ENCODE data around the gene FBXL16. TPM values are rescaled to one million over a fixed set of nuclear protein-coding genes. Genes with fewer than 3 reads are reported as not detected.
A peak's percentile ranks its signal among the peaks of the same experiment; 100 is the strongest.

The FBXL16 gene
- total and polyA plus RNA-seq, 2 experiments from 2014 or later: 0.07 to 0.28 TPM

DNA sequence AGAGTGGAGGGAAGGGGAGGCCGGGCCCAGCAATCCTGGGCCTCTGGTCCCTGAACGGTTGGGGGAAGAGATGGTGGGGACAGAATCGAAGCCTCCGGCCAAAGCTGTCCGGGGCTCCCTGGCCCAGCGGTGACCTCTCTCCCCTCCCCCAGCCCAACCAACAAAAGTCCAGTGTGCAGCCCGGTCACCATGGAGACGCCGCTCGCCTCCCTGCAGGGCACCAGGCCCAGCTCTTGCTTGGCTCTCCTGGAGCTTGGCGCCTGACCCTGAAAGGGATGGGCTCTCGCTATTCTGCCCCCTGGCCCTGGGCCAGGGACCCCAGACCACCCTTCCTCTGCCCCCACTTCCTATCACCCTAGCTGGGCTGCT is 10.6 kb upstream of the FBXL16 start:
- H3K9me2 ChIP-seq (replicated peaks; ENCODE audit: insufficient read depth): no peaks in the 10 kb centered on the region
- H2AFZ ChIP-seq: no peak overlapping the region
- no peak overlapping the region for H3K4me3 ChIP-seq
- H4K20me1 ChIP-seq (ENCODE audit: insufficient read depth, poor library complexity, severe bottlenecking): peaks cover 4% of the 10 kb centered on the region
- H3K27me3 ChIP-seq: peaks cover 18% of the 10 kb centered on the region
- peak overlapping the region; percentile 97 for H3K4me2 ChIP-seq
- H3K36me3 ChIP-seq (replicated peaks; ENCODE audit: insufficient read depth, low read depth): no peaks in the 10 kb centered on the region
- no peak for DNase-seq (ENCODE audit: low spot score)
- H3K9me3 ChIP-seq (ENCODE audit: low read depth): no peaks in the 10 kb centered on the region
- H3K79me2 ChIP-seq: no peaks in the 10 kb centered on the region
- H3K4me1 ChIP-seq (ENCODE audit: insufficient read depth): peaks cover 19% of the 10 kb centered on the region
- TF ChIP-seq EZH2 (IDR thresholded peaks at IDR 0.05; ENCODE audit: borderline replicate concordance) (no peak), EZH2phosphoT487 (IDR thresholded peaks at IDR 0.05; ENCODE audit: low read depth, severe bottlenecking, unreplicated experiment) (no peak)
- TF ChIP-seq, protein P1, sequence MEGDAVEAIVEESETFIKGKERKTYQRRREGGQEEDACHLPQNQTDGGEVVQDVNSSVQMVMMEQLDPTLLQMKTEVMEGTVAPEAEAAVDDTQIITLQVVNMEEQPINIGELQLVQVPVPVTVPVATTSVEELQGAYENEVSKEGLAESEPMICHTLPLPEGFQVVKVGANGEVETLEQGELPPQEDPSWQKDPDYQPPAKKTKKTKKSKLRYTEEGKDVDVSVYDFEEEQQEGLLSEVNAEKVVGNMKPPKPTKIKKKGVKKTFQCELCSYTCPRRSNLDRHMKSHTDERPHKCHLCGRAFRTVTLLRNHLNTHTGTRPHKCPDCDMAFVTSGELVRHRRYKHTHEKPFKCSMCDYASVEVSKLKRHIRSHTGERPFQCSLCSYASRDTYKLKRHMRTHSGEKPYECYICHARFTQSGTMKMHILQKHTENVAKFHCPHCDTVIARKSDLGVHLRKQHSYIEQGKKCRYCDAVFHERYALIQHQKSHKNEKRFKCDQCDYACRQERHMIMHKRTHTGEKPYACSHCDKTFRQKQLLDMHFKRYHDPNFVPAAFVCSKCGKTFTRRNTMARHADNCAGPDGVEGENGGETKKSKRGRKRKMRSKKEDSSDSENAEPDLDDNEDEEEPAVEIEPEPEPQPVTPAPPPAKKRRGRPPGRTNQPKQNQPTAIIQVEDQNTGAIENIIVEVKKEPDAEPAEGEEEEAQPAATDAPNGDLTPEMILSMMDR (IDR thresholded peaks at IDR 0.05; ENCODE audit: poor library complexity): no peak
- 18% methylated on average over 12 of the region's 12 CpGs for WGBS (ENCODE audit: low lambda C conversion rate, missing lambda C conversion rate)
- no peak overlapping the region for H3K27ac ChIP-seq

GRCh38 chr16:715477-716199 is 10.0 kb upstream of the FBXL16 start:
- H3K36me3 ChIP-seq (replicated peaks; ENCODE audit: insufficient read depth, low read depth): no peaks in the 10 kb centered on the region
- H3K27ac ChIP-seq: no peak overlapping the region
- WGBS (ENCODE audit: low lambda C conversion rate, missing lambda C conversion rate): 8% methylated on average over 45 of the region's 74 CpGs
- peak overlapping the region; percentile 97 for H3K4me2 ChIP-seq
- peaks cover 4% of the 10 kb centered on the region for H4K20me1 ChIP-seq (ENCODE audit: insufficient read depth, poor library complexity, severe bottlenecking)
- DNase-seq (ENCODE audit: low spot score): peak; percentile 57
- no peaks in the 10 kb centered on the region for H3K9me2 ChIP-seq (replicated peaks; ENCODE audit: insufficient read depth)
- H3K27me3 ChIP-seq: peaks cover 23% of the 10 kb centered on the region
- H2AFZ ChIP-seq: peak overlapping the region; percentile 45
- H3K9me3 ChIP-seq (ENCODE audit: low read depth): no peaks in the 10 kb centered on the region
- peaks cover 19% of the 10 kb centered on the region for H3K4me1 ChIP-seq (ENCODE audit: insufficient read depth)
- H3K4me3 ChIP-seq: no peak overlapping the region
- no peaks in the 10 kb centered on the region for H3K79me2 ChIP-seq
- TF ChIP-seq EZH2 (IDR thresholded peaks at IDR 0.05; ENCODE audit: borderline replicate concordance): peak; percentile 50
- TF ChIP-seq EZH2phosphoT487 (IDR thresholded peaks at IDR 0.05; ENCODE audit: low read depth, severe bottlenecking, unreplicated experiment): peak; percentile 36
- TF ChIP-seq, protein P1 (IDR thresholded peaks at IDR 0.05; ENCODE audit: poor library complexity): no peak

- Histone ChIP-seq H3K27ac (no peak within 1 kb of the TSS), H3K27me3 (peaks cover 30% of the 10 kb centered on the region), H2AFZ (peak within 1 kb of the TSS; percentile 45), H3K79me2 (no peaks in the 10 kb centered on the region), H3K9me3 (ENCODE audit: low read depth) (no peaks in the 10 kb centered on the region), H3K4me3 (no peak within 1 kb of the TSS), H3K9me2 (replicated peaks; ENCODE audit: insufficient read depth) (no peaks in the 10 kb centered on the region), H3K4me1 (ENCODE audit: insufficient read depth) (peaks cover 13% of the 10 kb centered on the region), H3K36me3 (replicated peaks; ENCODE audit: insufficient read depth, low read depth) (no peaks in the 10 kb centered on the region), H3K4me2 (peak within 1 kb of the TSS; percentile 97), H4K20me1 (ENCODE audit: insufficient read depth, poor library complexity, severe bottlenecking) (peaks cover 1% of the 10 kb centered on the region)
- TF ChIP-seq EZH2phosphoT487 (IDR thresholded peaks at IDR 0.05; ENCODE audit: low read depth, severe bottlenecking, unreplicated experiment) (no peak), EZH2 (IDR thresholded peaks at IDR 0.05; ENCODE audit: borderline replicate concordance) (no peak)
- TF ChIP-seq, protein P1 (IDR thresholded peaks at IDR 0.05; ENCODE audit: poor library complexity): no peak
- 19% methylated on average over 48 of the region's 108 CpGs for WGBS (ENCODE audit: low lambda C conversion rate, missing lambda C conversion rate)
- peak; percentile 95 for DNase-seq (ENCODE audit: low spot score)
Measured at GRCh38 chr16:714558-715476, 9.2 kb upstream of the FBXL16 start, which contains the start of gene METRN. TSS of gene METRN (plus strand) at chr16:715118. CDS start at chr16:715290, 172 bp downstream.
